ENCODE results near the gene MUC4.

DNA sequence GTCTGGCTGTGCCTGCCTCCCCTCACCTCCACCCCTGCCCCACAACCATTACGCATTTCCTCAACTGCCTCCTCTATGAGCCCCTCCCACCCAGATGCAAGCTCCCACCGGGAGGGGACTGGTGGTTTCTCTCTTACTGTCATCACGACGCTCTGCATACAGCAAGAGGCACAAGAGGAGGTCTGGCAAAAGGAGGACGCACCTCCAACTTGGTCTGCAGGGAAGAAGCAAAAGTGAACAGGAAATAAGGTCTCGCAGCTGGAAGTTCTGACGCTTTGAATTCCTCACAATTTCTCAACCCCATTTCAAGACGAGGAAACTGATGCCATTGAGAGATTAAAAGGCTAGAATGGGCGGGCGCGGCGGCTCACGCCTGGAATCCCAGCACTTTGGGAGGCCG is 42.3 kb upstream of the MUC4 start:
- TF ChIP-seq, protein P1, sequence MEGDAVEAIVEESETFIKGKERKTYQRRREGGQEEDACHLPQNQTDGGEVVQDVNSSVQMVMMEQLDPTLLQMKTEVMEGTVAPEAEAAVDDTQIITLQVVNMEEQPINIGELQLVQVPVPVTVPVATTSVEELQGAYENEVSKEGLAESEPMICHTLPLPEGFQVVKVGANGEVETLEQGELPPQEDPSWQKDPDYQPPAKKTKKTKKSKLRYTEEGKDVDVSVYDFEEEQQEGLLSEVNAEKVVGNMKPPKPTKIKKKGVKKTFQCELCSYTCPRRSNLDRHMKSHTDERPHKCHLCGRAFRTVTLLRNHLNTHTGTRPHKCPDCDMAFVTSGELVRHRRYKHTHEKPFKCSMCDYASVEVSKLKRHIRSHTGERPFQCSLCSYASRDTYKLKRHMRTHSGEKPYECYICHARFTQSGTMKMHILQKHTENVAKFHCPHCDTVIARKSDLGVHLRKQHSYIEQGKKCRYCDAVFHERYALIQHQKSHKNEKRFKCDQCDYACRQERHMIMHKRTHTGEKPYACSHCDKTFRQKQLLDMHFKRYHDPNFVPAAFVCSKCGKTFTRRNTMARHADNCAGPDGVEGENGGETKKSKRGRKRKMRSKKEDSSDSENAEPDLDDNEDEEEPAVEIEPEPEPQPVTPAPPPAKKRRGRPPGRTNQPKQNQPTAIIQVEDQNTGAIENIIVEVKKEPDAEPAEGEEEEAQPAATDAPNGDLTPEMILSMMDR (conservative IDR thresholded peaks at IDR 0.05; ENCODE audit: low read depth, low read length), result no peak
- TF ChIP-seq EZH2 (IDR thresholded peaks at IDR 0.05; ENCODE audit: borderline replicate concordance, low read depth, low read length, poor library complexity, severe bottlenecking), result no peak

All from A673 (cell line).